Neural crest cell (in vitro differentiated cells): ENCODE data around the gene ADGRG6. TPM values are rescaled to one million over a fixed set of nuclear protein-coding genes. Genes with fewer than 3 reads are reported as not detected.

Experiments
- DNase-seq: peaks from one replicate; pipeline ENCODE4 v3.0.0; 2021; ENCODE audit warnings: low read depth, mixed read lengths, low spot score
- H3K27ac Mint-ChIP-seq: one replicate; pipeline ENCODE4 v1.8.0; 2021; ENCODE audit warnings: mild to moderate bottlenecking, mixed read lengths; ENCODE audit not compliant: unreplicated experiment
- H3K27me3 Mint-ChIP-seq: 2 replicates; pipeline ENCODE4 v1.8.0; 2021; ENCODE audit warnings: low read depth, mild to moderate bottlenecking, mixed read lengths
- H3K36me3 Mint-ChIP-seq: 2 replicates; pipeline ENCODE4 v1.8.0; 2021; ENCODE audit warnings: low read depth, mild to moderate bottlenecking, mixed read lengths
- H3K4me1 Mint-ChIP-seq: 2 replicates; pipeline ENCODE4 v1.8.0; 2021; ENCODE audit warnings: mixed read lengths
- H3K4me3 Mint-ChIP-seq: one replicate; pipeline ENCODE4 v1.8.0; 2021; ENCODE audit warnings: mild to moderate bottlenecking, mixed read lengths
- H3K9me3 Mint-ChIP-seq: 2 replicates; pipeline ENCODE4 v1.8.0; 2021; ENCODE audit warnings: mixed read lengths
- CTCF ChIP-seq: fragments of 200-600 bp; sonication (generic); conservative IDR thresholded peaks from 2 replicates; pipeline ENCODE4 v1.5.0; 2021; ENCODE audit warnings: antibody characterized with exemption, mild to moderate bottlenecking
- long read RNA-seq: library from polyadenylated mRNA; unstranded; transcript quantifications from one replicate; pipeline ENCODE4 v2.0.0, GENCODE V29; 2020
- total RNA-seq: library from RNA; stranded (reverse); gene quantifications from 2 replicates; pipeline ENCODE4 v1.2.1, GENCODE V29; 2021

The ADGRG6 gene
- 78.9 and 83.2 TPM in 2 replicates for total RNA-seq
- long read RNA-seq, partial matches to known transcripts = 43 of 66 reads
- long read RNA-seq, other reads (novel, unspliced or antisense) = 21 of 66 reads

- peaks cover 64% of the 10 kb centered on the region for H3K4me1 Mint-ChIP-seq
- no peaks in the 10 kb centered on the region for H3K36me3 Mint-ChIP-seq
- H3K27me3 Mint-ChIP-seq = peaks cover 24% of the 10 kb centered on the region
- H3K9me3 Mint-ChIP-seq = no peaks in the 10 kb centered on the region
- peak; percentile 38 for DNase-seq
- peak within 1 kb of the TSS; percentile 93 for H3K27ac Mint-ChIP-seq
- peak; percentile 34 for TF ChIP-seq CTCF
- peak within 1 kb of the TSS; percentile 94 for H3K4me3 Mint-ChIP-seq
Measured at GRCh38 chr6:142301651-142302391, at the start of gene ADGRG6. Gene ADGRG6, plus strand, starts transcription at chr6:142302007. Its CDS starts 323 bp downstream, at chr6:142302330.

GRCh38 chr6:142254513-142254912 lies 47.3 kb upstream of the ADGRG6 start:
- Mint-ChIP-seq H3K9me3 (peaks cover 2% of the 10 kb centered on the region), H3K36me3 (no peaks in the 10 kb centered on the region), H3K4me1 (no peaks in the 10 kb centered on the region), H3K4me3 (no peak overlapping the region), H3K27ac (no peak overlapping the region), H3K27me3 (no peaks in the 10 kb centered on the region)
- no peak for TF ChIP-seq CTCF
- DNase-seq = no peak

- Mint-ChIP-seq H3K9me3 (peaks cover 2% of the 10 kb centered on the region), H3K36me3 (no peaks in the 10 kb centered on the region), H3K27me3 (no peaks in the 10 kb centered on the region), H3K27ac (no peak overlapping the region), H3K4me3 (no peak overlapping the region), H3K4me1 (no peaks in the 10 kb centered on the region)
- no peak for TF ChIP-seq CTCF
- no peak for DNase-seq
Measured at GRCh38 chr6:142255785-142256184, 46.0 kb upstream of the ADGRG6 start.

GRCh38 chr6:142258305-142258704 lies 43.5 kb upstream of the ADGRG6 start:
- no peaks in the 10 kb centered on the region for H3K27me3 Mint-ChIP-seq
- no peak for TF ChIP-seq CTCF
- no peak overlapping the region for H3K4me3 Mint-ChIP-seq
- no peaks in the 10 kb centered on the region for H3K9me3 Mint-ChIP-seq
- H3K4me1 Mint-ChIP-seq = no peaks in the 10 kb centered on the region
- H3K27ac Mint-ChIP-seq = no peak overlapping the region
- no peak for DNase-seq
- no peaks in the 10 kb centered on the region for H3K36me3 Mint-ChIP-seq

GRCh38 chr6:142258757-142259156 lies 43.0 kb upstream of the ADGRG6 start:
- Mint-ChIP-seq H3K9me3 (no peaks in the 10 kb centered on the region), H3K36me3 (no peaks in the 10 kb centered on the region), H3K27ac (no peak overlapping the region), H3K4me1 (no peaks in the 10 kb centered on the region), H3K27me3 (no peaks in the 10 kb centered on the region), H3K4me3 (no peak overlapping the region)
- no peak for TF ChIP-seq CTCF
- DNase-seq = no peak
